ENCODE measurements around the gene ANKRD52.

The ANKRD52 gene

DNA sequence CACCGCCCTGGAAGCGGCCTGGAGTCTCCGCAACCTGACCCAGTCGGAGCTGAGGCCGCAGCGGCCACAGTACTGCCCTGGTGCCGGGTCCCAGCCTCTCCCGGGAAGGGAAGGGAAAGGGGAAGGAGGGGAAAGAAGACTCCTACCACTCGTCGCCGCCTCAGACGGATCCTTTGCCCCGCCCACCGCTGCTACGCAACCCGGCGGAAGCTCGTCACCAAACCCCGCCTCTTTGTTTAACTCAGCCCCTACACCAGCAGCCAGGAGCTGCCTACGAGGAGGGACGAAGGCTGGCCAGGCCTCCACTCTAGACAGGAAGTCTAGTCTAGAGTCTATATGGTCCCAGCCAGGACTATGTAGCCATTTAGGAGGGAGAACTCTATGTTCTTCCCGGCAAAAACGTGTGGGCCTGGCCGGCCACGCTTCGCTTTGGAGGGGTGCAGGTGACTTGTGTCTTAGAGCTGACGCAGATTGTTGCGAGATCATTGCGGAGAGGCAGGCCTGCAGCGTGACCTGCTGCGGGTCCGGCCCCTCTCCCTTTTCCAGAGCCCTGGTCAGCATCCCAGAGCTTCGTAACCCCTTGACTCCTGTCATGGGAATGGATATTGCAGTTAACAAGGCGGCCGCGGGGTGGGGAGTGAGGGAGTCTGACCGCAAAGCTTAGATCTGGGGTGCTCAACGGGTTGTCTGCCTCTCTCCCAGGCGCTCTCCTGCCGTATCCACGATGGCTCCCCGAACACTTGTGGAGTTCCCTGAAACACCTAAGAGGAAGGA, 36.2 kb downstream of the ANKRD52 start, which contains the start of gene RNF41:
TSS of gene RNF41 (minus strand) at position 166 of the 774 bp plus-strand sequence. CDS start 7,875 bp downstream, outside the sequence.
- TF ChIP-seq, protein P1, sequence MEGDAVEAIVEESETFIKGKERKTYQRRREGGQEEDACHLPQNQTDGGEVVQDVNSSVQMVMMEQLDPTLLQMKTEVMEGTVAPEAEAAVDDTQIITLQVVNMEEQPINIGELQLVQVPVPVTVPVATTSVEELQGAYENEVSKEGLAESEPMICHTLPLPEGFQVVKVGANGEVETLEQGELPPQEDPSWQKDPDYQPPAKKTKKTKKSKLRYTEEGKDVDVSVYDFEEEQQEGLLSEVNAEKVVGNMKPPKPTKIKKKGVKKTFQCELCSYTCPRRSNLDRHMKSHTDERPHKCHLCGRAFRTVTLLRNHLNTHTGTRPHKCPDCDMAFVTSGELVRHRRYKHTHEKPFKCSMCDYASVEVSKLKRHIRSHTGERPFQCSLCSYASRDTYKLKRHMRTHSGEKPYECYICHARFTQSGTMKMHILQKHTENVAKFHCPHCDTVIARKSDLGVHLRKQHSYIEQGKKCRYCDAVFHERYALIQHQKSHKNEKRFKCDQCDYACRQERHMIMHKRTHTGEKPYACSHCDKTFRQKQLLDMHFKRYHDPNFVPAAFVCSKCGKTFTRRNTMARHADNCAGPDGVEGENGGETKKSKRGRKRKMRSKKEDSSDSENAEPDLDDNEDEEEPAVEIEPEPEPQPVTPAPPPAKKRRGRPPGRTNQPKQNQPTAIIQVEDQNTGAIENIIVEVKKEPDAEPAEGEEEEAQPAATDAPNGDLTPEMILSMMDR (IDR thresholded peaks at IDR 0.05; ENCODE audit: insufficient read depth, low read length, poor library complexity, severe bottlenecking), result no peak
- no peak for TF ChIP-seq EZH2phosphoT487 (conservative IDR thresholded peaks at IDR 0.05; ENCODE audit: low read length)
- H3K27ac ChIP-seq (ENCODE audit: low read depth, low read length), result peak within 1 kb of the TSS; percentile 64

DNA sequence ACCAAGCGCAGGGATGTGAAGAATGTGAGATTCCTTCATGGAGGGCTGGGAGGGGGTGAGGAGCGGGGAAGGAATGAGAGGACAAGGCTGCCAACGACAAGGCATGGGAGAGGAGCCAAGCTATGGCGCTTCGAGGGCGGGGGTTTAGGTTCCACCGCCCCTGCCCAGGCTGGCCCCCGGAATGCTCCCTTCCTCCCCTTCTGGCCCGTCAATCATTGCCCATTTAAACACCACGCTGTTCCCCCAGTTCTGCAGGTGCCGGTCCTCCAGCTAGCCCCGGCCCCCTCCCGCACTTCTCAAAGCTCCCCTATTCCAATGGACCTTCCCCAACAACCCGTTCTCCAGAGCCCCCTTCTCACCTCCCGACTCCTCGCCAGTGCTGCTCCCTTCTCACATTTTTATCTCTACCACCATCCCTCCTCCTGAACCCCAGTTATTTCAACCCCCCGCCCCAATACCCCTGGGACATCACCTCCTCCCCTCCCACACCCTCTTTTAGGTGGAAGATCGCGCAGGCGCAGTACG, 36.9 kb downstream of the ANKRD52 start:
- Histone ChIP-seq H3K4me3 (ENCODE audit: insufficient read depth, low read length, poor library complexity, severe bottlenecking) (peak overlapping the region; percentile 88), H3K9me2 (replicated peaks; ENCODE audit: insufficient read depth, low read length) (no peaks in the 10 kb centered on the region), H3K79me2 (ENCODE audit: insufficient read depth, low read length) (peaks cover 34% of the 10 kb centered on the region), H3K27me3 (ENCODE audit: low read length) (no peaks in the 10 kb centered on the region), H3K4me2 (ENCODE audit: low read depth, low read length, poor library complexity, severe bottlenecking) (peak overlapping the region; percentile 99), H3K9me3 (ENCODE audit: insufficient read depth, low read length) (no peaks in the 10 kb centered on the region), H3K27ac (ENCODE audit: low read depth, low read length) (peak overlapping the region; percentile 64), H3K9ac (ENCODE audit: low read length) (peak overlapping the region; percentile 85), H3K36me3 (ENCODE audit: low read length) (no peaks in the 10 kb centered on the region), H4K20me1 (ENCODE audit: low read depth, low read length) (no peaks in the 10 kb centered on the region), H3F3A (ENCODE audit: insufficient read depth) (peaks cover 6% of the 10 kb centered on the region), H2AFZ (ENCODE audit: low read depth, low read length, severe bottlenecking) (peak overlapping the region; percentile 85)
- TF ChIP-seq, protein P1 (IDR thresholded peaks at IDR 0.05; ENCODE audit: insufficient read depth, low read length, poor library complexity, severe bottlenecking), result no peak
- no peak for TF ChIP-seq EZH2phosphoT487 (conservative IDR thresholded peaks at IDR 0.05; ENCODE audit: low read length)

More for the DNA sequence above, 36.2 kb downstream of the ANKRD52 start, which contains the start of gene RNF41:
- H3K27me3 ChIP-seq (ENCODE audit: low read length), result no peaks in the 10 kb centered on the region
- H3K9ac ChIP-seq (ENCODE audit: low read length), result peak within 1 kb of the TSS; percentile 85
- H4K20me1 ChIP-seq (ENCODE audit: low read depth, low read length), result no peaks in the 10 kb centered on the region
- H2AFZ ChIP-seq (ENCODE audit: low read depth, low read length, severe bottlenecking), result peak within 1 kb of the TSS; percentile 85
- peaks cover 34% of the 10 kb centered on the region for H3K79me2 ChIP-seq (ENCODE audit: insufficient read depth, low read length)
- no peaks in the 10 kb centered on the region for H3K9me3 ChIP-seq (ENCODE audit: insufficient read depth, low read length)
- peak within 1 kb of the TSS; percentile 99 for H3K4me2 ChIP-seq (ENCODE audit: low read depth, low read length, poor library complexity, severe bottlenecking)
- H3F3A ChIP-seq (ENCODE audit: insufficient read depth), result peaks cover 6% of the 10 kb centered on the region
- H3K9me2 ChIP-seq (replicated peaks; ENCODE audit: insufficient read depth, low read length), result no peaks in the 10 kb centered on the region
- peak within 1 kb of the TSS; percentile 88 for H3K4me3 ChIP-seq (ENCODE audit: insufficient read depth, low read length, poor library complexity, severe bottlenecking)
- no peaks in the 10 kb centered on the region for H3K36me3 ChIP-seq (ENCODE audit: low read length)

DNA sequence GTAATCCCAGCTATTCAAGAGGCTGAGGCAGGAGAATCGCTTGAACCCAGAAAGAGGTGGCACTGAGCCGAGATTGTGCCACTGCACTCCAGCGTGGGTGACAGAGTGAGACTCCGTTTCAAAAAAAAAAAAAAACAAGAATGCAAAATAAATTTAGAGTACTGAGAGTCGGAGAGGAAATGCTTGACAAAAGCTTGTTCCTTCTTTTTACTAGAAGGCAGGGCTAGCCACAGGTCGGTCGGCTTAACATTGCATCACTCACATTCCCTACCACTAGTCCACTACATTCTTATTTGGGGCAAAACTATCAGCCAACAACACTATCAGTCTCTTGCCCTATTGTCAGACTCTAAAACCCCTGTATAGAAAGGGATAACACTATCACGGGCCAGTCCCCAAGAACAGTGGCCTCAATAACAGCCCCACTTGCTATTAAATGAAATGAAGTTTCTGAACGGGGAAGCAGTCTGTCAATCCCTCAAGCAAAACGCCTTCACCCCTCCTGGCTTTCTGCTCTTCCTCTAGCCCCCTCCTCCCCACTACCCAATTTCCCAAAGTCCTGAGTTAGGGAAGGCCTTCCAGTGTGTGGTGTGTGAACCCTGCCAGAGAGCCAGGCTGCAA, 37.5 kb downstream of the ANKRD52 start:
- Histone ChIP-seq H3K9ac (ENCODE audit: low read length) (peak overlapping the region; percentile 85), H3K79me2 (ENCODE audit: insufficient read depth, low read length) (peaks cover 34% of the 10 kb centered on the region), H2AFZ (ENCODE audit: low read depth, low read length, severe bottlenecking) (no peak overlapping the region)

More for the DNA sequence above, 37.5 kb downstream of the ANKRD52 start:
- peaks cover 6% of the 10 kb centered on the region for H3F3A ChIP-seq (ENCODE audit: insufficient read depth)
- no peaks in the 10 kb centered on the region for H3K9me3 ChIP-seq (ENCODE audit: insufficient read depth, low read length)
- TF ChIP-seq, protein P1 (IDR thresholded peaks at IDR 0.05; ENCODE audit: insufficient read depth, low read length, poor library complexity, severe bottlenecking), result no peak
- no peak for TF ChIP-seq EZH2phosphoT487 (conservative IDR thresholded peaks at IDR 0.05; ENCODE audit: low read length)
- peak overlapping the region; percentile 99 for H3K4me2 ChIP-seq (ENCODE audit: low read depth, low read length, poor library complexity, severe bottlenecking)
- no peaks in the 10 kb centered on the region for H3K27me3 ChIP-seq (ENCODE audit: low read length)
- no peaks in the 10 kb centered on the region for H3K36me3 ChIP-seq (ENCODE audit: low read length)
- no peaks in the 10 kb centered on the region for H3K9me2 ChIP-seq (replicated peaks; ENCODE audit: insufficient read depth, low read length)
- H4K20me1 ChIP-seq (ENCODE audit: low read depth, low read length), result no peaks in the 10 kb centered on the region
- peak overlapping the region; percentile 64 for H3K27ac ChIP-seq (ENCODE audit: low read depth, low read length)
- peak overlapping the region; percentile 88 for H3K4me3 ChIP-seq (ENCODE audit: insufficient read depth, low read length, poor library complexity, severe bottlenecking)

Data from SU-DHL-6 (cell line).